Stimulated activated CD8-positive, alpha-beta memory T cell treated with anti-CD3 and anti-CD28 coated beads, Interleukin-15, amount 100 ng/mL, for 48 hours (primary cell): Measurements from ENCODE around the gene OAT.
A peak's percentile ranks its signal among the peaks of the same experiment; 100 is the strongest.

ENCODE experiments used
- DNase-seq, 2 donors: peaks; one replicate each; pipeline ENCODE4 v3.0.0-alpha.2; 2020; ENCODE audit warnings: low read depth in 2 of 2

Gene OAT

GRCh38 chr10:124403548-124403947 lies 15.2 kb downstream of the OAT start:
- no peak for DNase-seq

- no peak for DNase-seq
These were observed 16.4 kb downstream of the OAT start for GRCh38 chr10:124402273-124402672.

DNA sequence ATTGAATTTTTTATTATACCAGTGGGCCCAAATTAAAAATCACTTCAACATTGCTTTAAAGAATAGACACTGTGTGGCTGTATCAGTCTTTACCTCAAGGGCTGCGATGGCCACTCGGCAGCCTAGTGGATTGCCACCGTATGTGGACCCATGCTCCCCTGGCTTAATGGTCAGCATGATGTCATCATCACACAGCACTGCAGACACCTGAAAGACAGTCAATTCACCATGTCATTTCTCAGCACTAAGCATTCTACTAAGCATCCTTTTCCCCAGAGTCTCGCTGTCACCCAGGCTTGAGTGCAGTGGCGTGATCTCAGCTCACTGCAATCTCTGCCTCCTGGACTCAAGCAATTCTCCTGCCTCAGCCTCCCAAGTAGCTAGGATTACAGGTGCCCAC lies 17.1 kb downstream of the OAT start:
- no peak for DNase-seq

DNA sequence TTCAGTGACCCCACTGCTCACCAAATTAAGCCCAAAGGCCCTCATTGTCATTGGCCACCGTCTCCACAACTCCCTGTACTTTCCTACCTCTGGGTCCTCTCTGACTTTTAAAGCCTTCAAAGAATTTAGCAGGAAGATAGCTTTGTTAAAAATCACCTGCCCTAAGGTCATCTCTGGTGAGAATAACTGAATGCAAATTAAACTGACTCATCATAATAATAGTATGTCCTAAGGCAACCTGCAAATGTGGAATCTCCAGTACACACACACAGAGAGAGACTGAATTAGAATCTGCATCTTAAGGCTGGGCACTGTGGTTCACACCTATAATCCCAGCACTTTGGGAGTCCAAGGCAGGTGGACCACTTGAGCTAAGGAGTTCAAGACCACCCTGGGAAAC lies 24.1 kb downstream of the OAT start:
- no peak for DNase-seq

DNA sequence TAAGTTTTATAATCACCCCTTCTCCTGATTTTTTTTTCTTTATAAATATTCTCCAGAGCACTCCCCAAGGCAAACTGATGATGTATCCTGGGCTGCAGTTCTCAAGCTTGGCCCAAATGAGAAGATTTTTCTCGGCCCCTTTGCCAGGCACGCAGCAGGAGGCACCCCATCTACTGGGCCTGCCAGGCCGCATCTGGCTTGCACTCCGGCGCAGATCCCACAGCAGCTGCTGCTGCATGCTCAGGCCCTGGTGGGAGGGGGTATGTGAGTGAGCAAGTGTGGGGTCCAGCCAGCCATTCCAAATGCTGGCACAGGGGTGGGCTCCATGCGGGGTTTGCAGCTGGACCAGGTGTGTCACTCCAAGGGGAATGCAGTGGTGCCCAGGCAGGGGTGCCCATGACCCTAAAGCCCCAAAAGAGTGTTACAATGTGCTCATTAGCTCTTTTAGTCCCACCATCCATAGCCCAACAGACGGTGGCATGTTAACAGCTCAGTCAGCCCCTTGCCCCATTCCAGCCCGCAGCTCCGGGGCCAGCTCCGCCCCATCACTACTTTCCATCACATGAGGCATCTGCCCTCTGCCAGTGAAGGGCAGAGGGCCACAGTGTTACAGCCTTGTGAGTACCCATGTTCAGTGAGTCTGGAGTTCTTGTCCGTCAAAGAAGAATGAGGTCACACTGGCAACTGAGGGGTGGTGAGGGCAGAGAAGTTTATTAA lies 25.9 kb downstream of the OAT start:
- no peak for DNase-seq

- no peak for DNase-seq
These were observed 28.1 kb downstream of the OAT start for GRCh38 chr10:124390471-124391187.

DNA sequence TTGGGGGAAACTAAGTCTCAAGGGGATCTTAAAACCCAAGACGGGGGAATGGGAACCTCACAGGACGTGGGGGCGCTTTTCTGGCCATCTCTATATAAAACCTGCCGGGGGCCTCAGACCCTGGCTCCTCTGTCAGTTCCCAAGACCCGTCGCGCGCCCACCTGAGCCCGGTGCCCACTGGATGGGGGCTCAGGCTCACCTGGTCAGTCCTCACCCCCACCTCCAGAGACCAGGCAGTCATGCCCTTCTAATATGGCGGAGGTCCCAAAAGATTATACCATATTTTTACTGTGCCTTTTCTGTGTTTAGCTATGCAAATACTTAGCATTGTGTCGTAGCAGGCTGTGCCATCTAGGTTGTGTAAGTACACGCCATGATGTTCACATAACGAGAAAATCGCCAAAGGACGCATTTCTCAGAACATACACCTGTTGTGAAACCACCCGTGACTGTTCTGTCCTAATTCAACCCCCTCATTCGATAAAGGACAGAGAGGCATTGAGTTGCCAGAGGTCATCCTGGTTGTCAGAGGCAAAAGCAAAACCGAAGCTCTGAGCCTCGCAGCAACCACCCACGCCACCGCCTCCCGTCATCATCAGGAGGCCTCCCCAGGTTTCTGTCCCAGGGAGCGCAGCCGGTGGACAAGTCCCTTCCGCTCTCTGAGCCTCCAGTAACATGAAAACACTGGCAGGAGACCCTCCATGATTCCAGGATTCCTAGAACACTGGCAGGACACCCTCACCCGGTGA lies 28.9 kb downstream of the OAT start:
- no peak for DNase-seq

DNA sequence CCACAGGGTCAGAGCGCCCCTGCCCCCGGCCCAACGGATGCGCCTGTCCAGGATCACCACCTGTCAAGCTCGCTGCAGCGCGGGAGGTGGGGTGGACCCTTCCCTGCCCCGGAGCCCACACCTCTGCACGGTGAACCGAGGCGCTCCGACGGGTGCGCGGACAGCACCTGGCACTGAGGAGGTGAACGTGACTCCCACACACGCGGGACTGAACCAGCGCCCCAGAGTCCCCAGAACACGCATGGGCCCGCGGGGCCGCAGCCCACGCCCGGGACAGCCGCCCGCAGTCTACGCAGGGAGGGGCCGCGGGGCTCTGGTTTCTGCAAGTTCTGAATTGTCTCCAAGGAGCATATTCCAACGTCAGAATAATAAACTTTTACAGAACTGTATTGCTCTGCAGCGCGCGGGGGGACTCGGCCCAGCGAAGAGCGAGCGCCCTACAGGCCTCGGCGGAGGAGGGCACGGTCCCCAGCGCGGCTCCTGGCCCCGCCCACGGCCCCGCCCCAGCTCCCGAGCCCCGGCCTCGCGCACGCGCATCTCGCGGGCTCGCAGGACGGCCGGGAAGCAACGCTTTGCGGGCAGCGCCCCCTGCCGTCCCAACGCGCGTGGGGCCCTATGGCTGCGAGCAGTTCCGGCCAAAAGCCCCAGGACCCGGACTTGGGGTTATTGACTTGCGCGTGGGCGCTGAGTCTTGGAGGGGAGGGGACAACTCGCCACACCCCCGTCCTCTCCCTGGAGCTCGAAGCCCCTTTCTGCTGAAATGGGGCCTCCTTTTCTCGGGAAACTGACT lies 29.7 kb downstream of the OAT start:
- DNase-seq: peak; percentile 86 to 87

- DNase-seq: no peak
These were observed 30.3 kb downstream of the OAT start for GRCh38 chr10:124388476-124388822.

- DNase-seq: no peak
These were observed 31.4 kb downstream of the OAT start for GRCh38 chr10:124387078-124387874.

GRCh38 chr10:124386186-124387077 lies 32.3 kb downstream of the OAT start:
- no peak for DNase-seq

DNA sequence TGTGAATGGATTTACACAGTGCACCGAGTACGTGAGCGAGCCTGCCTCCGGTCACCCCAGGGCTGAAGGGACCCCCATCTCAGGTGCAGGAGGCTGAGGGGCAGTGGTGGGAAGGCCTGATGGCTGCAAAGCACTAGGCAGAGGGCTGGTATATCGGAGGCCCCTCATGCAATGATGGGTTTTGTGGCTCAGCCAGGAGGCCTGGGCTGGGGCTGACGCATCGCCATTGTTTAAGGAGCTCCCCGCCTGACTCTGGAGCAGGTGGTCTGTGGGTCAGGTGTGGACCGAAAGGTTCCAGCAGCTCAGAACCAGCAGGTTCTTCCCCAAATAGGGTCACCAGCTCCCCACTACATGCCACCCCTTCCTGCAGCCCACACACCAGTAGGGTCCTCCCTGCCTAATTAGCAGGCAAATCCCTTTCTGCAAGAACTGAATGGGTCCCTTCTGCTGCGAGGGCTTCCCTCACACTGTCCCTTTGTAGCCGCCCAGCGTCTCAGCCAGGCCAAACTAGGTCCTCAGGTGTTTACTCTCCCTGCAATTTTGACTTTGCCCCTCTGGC lies 33.0 kb downstream of the OAT start:
- no peak for DNase-seq

DNA sequence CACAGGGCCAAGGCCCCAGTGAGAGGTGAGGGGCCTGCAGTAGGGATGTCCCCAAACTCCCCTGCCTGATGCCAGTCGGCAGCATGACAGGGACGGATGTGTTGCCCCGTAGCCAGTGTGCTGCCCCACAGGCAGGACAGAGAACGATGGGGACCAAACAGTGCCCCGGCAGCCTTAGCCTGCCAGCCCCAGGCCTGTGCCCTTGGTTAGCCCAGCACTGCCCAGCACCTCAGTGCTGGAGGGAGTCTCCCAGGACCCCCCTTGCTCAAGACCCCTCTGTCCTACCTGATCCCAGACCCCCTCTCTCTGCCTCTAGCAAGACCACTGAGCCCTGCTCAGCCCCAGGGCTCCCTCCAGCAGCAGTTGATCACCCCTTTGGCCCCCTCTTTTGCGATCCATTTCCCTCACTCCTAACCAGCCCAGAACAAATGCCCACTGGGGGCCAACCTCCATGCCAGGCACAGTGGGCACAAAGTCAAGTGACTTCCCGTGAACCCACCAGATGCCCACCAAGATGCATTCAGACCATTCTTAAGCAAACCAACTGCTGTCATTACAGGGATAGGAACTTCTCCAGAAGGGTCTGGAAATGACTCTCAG lies 34.0 kb downstream of the OAT start:
- no peak for DNase-seq

DNA sequence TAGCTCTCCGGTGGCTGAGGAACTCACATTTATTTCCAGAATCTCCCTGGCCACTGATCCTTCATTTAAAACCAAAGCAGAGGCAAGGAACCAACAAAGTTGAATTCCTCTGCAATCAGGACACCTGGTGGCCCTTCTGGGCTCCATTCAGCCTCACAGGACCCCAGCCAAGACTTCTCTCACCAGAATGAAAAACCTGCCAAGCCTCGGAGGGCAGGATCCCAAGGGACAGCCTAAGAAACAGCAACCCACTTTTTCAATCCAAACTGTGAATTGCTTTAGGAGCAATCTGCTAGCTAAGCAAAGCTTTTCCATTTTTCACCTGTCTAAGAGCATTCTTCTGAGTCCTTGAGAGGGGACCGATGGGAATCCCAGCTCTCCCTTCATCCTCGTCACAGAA lies 34.6 kb downstream of the OAT start:
- no peak for DNase-seq

DNA sequence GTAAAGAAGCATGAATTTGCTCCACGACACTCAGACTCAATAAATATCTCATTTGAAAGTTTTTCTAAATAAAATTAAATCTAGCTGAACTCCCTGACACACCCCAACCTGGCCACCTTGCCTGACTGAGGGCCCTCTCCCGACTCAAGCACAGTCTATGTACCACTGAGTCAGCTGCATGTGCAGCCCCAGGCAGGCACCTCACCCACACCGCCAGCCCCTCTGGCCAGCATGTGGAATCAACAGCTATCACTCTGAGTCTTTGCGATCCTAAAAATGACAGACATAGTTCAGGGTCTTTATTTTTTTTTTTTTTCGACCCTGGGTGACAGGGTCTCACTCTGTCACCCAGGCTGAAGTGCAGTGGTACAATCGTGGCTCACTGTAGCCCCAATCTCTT lies 35.2 kb downstream of the OAT start:
- no peak for DNase-seq

GRCh38 chr10:124381011-124381611 lies 37.6 kb downstream of the OAT start:
- no peak for DNase-seq

- no peak for DNase-seq
These were observed 38.3 kb downstream of the OAT start for GRCh38 chr10:124380256-124380995.

- DNase-seq: no peak
These were observed 39.0 kb downstream of the OAT start for GRCh38 chr10:124379609-124380193.
